Thymus (tissue), 11 donors: ENCODE results near the gene KANK2. TPM values are rescaled to one million over a fixed set of nuclear protein-coding genes. Genes with fewer than 3 reads are reported as not detected.

Source experiments
- DNase-seq, 9 donors: peaks; one replicate each; pipeline ENCODE4 v3.0.0-alpha.2; 2013; ENCODE audit warnings: low spot score in 9 of 9, low read depth in 6 of 9, missing footprints in 1 of 9
- H3K27ac ChIP-seq, 2 donors: one replicate each; pipeline ENCODE4 v1.5.1; 2013; ENCODE audit warnings: control low read depth in 1 of 2, low read depth in 1 of 2, low read length in 1 of 2, mild to moderate bottlenecking in 1 of 2, moderate library complexity in 1 of 2
- H3K27me3 ChIP-seq, 2 donors: one replicate each; pipeline ENCODE4 v1.5.1; 2013; ENCODE audit warnings: low read length in 1 of 2; ENCODE audit not compliant: control insufficient read depth in 2 of 2, insufficient read depth in 1 of 2
- H3K36me3 ChIP-seq, 2 donors: one replicate each; pipeline ENCODE4 v1.5.1; 2013; ENCODE audit warnings: low read length in 1 of 2, mild to moderate bottlenecking in 1 of 2, moderate library complexity in 1 of 2; ENCODE audit not compliant: control insufficient read depth in 2 of 2, insufficient read depth in 2 of 2
- H3K4me1 ChIP-seq, 2 donors: one replicate each; pipeline ENCODE4 v1.5.1; 2013; ENCODE audit warnings: low read length in 2 of 2; ENCODE audit not compliant: control insufficient read depth in 2 of 2, insufficient read depth in 2 of 2
- H3K4me3 ChIP-seq, 2 donors: one replicate each; pipeline ENCODE4 v1.5.1; 2013; ENCODE audit warnings: low read length in 2 of 2, control low read depth in 1 of 2, mild to moderate bottlenecking in 1 of 2
- H3K9me3 ChIP-seq, 2 donors: one replicate each; pipeline ENCODE4 v1.5.1; 2013; ENCODE audit warnings: low read length in 1 of 2, mild to moderate bottlenecking in 1 of 2; ENCODE audit not compliant: control insufficient read depth in 2 of 2, insufficient read depth in 1 of 2
- WGBS: extraction: QIAGEN DNeasy Blood & Tissue Kit; methylation state at CpG from one replicate; pipeline ENCODE4 v1.1.7; 2013; 5-methylcytosine and 5-hydroxymethylcytosine counted together
- polyA plus RNA-seq: library from polyadenylated mRNA; stranded (reverse); fragments of 200-250 nt; gene quantifications from one replicate; pipeline ENCODE4 v1.2.3, GENCODE V29; 2013
- total RNA-seq: library from RNA; stranded (reverse); fragments of 120-200 nt; gene quantifications from one replicate; pipeline ENCODE4 v1.2.4, GENCODE V29; 2013
- donor health status: healthy.

The KANK2 gene
- total and polyA plus RNA-seq, 2 donors, result 12.3 to 18.3 TPM

DNA sequence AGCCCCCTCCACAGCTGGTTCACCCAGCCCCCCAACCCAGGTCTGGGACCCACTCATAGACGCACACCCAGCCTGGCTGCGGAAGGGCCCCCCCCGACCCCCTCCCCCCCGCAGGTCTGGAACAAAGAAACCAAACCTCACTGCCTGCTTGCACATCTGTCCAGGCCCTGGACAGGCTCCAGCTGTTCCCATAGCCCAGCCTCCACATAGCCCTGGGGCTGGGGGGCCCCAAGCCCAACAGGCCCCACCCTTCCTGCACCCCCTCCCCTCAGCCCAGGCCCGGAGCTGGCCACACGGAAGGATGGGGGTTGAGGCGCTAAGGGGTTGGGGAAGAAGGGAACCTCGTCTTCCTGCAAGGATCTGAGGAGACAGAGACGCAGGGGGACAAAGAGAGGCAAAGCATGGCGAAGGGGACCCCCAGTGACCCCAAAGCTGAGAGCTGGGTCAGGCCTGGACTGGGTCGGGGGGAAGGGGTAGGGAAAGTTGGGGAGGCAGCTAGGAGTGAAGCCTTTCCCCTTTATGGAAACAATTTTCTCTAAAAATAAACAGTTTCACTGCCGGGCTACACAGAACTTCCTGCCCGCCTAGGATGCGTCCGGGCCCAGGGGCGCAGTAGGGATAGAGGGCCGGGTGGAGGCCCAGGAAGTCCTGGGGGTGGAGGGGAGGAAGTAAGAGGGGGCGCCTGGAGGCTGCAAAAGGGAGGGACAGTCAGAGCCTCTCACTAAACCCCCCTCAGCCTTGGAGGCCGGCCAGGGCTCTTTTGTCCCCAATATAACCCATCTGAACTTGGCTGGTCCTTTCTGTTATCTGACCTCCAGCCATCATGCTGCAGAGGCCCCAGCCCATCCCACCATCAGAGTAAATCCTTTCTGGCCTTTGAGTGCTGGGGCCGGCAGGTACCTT, 2.4 kb downstream of the KANK2 start:
- peak overlapping the region in 1 of 2 donors; percentile 46 for H3K27ac ChIP-seq
- H3K9me3 ChIP-seq, result peaks cover 0 to 10% of the 10 kb centered on the region in 2 donors
- H3K36me3 ChIP-seq, result peaks cover 0 to 8% of the 10 kb centered on the region in 2 donors
- DNase-seq, result peak in 1 of 9 donors; percentile 25
- 26% methylated on average over 20 of the region's 20 CpGs for WGBS
- H3K4me1 ChIP-seq, result peaks cover 10 to 24% of the 10 kb centered on the region in 2 donors
- H3K27me3 ChIP-seq, result peaks cover 4 to 30% of the 10 kb centered on the region in 2 donors
- no peak overlapping the region for H3K4me3 ChIP-seq

DNA sequence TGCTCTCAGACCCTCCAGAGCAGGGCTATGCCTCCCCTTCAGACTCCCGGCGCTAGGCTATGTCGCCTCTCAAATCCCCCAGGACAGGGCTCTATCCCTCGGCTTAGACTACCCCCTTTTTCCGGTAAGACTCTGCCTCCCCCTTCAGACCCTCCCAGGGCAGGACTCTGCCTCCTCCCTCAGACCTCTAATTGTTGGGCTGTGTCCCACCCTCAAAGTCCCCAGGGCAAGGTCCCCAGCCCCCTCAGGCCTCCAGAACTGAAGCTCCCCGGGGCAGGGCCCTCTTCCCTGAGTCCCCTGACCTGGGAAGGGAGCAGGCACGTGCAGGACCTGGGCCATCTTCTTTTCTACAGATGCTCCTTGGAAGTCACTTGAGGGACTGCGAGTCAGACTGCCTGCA, 3.2 kb downstream of the KANK2 start:
- Histone ChIP-seq H3K9me3 (peaks cover 0 to 10% of the 10 kb centered on the region in 2 donors), H3K27ac (no peak overlapping the region), H3K27me3 (peaks cover 4 to 27% of the 10 kb centered on the region in 2 donors), H3K4me1 (peaks cover 10 to 24% of the 10 kb centered on the region in 2 donors), H3K4me3 (no peak overlapping the region), H3K36me3 (peaks cover 0 to 8% of the 10 kb centered on the region in 2 donors)
- no peak for DNase-seq
- WGBS, result 92% methylated on average over 8 of the region's 8 CpGs

DNA sequence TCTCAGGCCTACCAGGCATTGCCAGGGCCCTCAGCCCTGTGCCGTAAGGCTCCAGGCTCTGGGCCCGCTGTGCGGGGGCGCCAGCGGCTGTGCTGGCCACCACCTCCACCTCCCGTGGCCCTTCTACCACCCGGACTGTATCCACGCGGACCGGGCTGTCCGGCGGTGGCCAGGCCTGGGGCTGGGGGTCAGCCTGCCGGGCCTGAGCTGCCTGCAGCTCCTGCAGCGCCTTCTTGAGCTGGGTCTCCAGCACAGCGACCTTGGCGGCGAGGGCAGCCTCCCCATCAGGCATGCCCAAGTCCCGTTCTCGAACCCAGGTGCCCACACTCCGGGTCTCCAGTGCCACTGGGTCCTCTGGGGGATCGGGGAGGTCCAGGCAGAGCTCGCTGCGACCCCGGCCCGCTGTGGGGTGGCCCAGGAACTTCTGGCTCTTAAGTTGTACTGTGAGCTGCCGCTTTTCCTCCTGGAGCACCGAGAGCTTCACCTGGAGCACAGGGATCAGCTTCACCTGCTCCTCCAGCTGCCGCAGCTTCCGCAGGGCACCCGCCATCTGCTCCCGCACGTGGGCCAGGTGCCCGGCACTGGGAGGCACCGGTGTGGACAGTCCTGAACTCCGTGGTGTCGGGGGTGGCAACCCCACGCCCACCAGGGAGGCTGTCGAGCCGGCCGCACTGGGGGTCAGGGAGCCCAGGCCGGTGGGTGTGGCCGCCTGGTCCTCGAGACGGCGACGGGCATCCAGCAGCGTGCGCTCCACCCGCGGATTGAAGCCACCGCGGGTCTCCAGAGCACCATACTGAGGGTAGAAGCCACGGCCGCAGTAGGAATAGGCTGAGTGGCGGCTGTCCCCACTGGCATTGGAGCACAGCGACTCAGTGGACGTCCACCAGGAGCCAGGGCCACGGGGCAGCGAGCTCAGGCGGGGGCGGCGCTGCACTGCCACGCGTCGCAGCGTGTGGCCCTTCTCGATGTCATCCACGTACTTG, 4.1 kb downstream of the KANK2 start:
- peaks cover 4 to 27% of the 10 kb centered on the region in 2 donors for H3K27me3 ChIP-seq
- WGBS, result 96% methylated on average over 68 of the region's 68 CpGs
- no peak for DNase-seq
- H3K4me3 ChIP-seq, result no peak overlapping the region
- H3K36me3 ChIP-seq, result peaks cover 0 to 8% of the 10 kb centered on the region in 2 donors
- peaks cover 10 to 24% of the 10 kb centered on the region in 2 donors for H3K4me1 ChIP-seq
- peaks cover 0 to 10% of the 10 kb centered on the region in 2 donors for H3K9me3 ChIP-seq
- H3K27ac ChIP-seq, result peak overlapping the region in 1 of 2 donors; percentile 18

DNA sequence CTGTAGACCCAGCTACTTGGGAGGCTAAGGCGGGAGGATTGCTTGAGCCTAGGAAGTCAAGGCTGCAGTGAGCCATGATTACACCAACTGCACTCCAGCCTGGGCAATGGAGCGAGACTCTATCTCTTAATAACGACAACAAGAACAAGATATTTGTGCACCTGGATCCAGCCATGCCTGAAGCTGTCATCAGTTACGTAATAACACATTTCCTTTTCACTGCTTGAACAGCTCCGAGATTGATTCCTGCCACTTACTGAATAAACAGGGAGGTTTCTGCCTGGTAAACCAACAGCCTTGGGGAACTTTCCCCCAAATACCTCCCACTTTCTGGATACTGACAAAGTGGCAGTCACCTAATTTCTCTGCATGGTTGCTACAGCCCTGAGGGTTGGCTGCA, 5.4 kb downstream of the KANK2 start:
- peaks cover 0 to 8% of the 10 kb centered on the region in 2 donors for H3K36me3 ChIP-seq

DNA sequence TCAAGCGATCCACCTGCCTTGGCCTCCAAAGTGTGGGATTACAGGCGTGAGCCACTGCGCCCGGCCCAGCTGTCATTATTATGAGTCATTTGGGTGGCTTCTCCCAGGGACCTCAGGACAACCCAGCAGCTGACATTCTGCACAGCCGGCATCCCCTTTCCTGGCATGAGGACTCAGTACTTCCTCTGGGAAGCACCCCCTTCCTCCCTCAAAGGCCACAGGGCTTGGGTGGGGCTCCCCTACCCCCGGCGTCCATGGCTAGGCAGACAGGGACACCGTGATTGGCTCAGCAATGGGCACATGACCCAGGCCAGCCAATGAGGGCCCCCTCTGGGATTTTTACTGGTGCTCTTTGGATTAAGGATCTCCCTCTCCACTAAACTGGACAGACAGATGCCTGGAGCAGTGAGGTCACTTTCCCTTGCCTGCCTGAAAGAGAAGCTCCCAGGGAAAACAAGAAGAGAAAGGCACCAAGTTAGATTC, 6.0 kb downstream of the KANK2 start:
- peaks cover 0 to 8% of the 10 kb centered on the region in 2 donors for H3K36me3 ChIP-seq
- WGBS, result 78% methylated on average over 8 of the region's 8 CpGs
- no peak for DNase-seq
- H3K9me3 ChIP-seq, result peaks cover 0 to 6% of the 10 kb centered on the region in 2 donors
- peaks cover 7 to 10% of the 10 kb centered on the region in 2 donors for H3K4me1 ChIP-seq
- peaks cover 0 to 12% of the 10 kb centered on the region in 2 donors for H3K27me3 ChIP-seq
- H3K27ac ChIP-seq, result no peak overlapping the region
- no peak overlapping the region for H3K4me3 ChIP-seq

More for the DNA sequence above, 5.4 kb downstream of the KANK2 start:
- no peak for DNase-seq
- no peak overlapping the region for H3K27ac ChIP-seq
- peaks cover 0 to 10% of the 10 kb centered on the region in 2 donors for H3K9me3 ChIP-seq
- no peak overlapping the region for H3K4me3 ChIP-seq
- H3K27me3 ChIP-seq, result peaks cover 3 to 18% of the 10 kb centered on the region in 2 donors
- WGBS, result 75% methylated on average over 5 of the region's 5 CpGs
- peaks cover 7 to 15% of the 10 kb centered on the region in 2 donors for H3K4me1 ChIP-seq

DNA sequence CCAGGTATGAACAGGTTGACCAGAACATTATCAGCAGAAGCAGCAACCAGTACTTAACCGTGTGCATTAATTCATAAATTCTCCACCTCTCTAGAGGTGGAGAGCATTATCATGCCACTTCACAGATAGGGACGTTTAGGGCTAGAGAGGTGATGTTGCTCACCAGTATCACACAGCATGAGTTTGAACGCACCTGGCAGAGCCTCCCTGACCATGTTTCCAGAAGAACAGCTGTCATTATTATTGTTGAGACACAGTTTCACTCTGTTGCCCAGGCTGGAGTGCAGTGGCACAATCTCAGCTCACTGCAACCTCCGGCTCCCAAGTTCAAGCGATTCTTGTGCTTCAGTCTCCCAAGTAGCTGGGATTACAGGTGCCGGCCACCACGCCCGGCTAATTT, 6.8 kb downstream of the KANK2 start:
- no peak overlapping the region for H3K4me3 ChIP-seq
- 97% methylated on average over 8 of the region's 8 CpGs for WGBS
- H3K36me3 ChIP-seq, result peaks cover 0 to 8% of the 10 kb centered on the region in 2 donors
- H3K27ac ChIP-seq, result no peak overlapping the region
- DNase-seq, result no peak
- peaks cover 0 to 4% of the 10 kb centered on the region in 2 donors for H3K9me3 ChIP-seq
- H3K4me1 ChIP-seq, result peaks cover 7 to 10% of the 10 kb centered on the region in 2 donors
- H3K27me3 ChIP-seq, result peaks cover 0 to 6% of the 10 kb centered on the region in 2 donors

DNA sequence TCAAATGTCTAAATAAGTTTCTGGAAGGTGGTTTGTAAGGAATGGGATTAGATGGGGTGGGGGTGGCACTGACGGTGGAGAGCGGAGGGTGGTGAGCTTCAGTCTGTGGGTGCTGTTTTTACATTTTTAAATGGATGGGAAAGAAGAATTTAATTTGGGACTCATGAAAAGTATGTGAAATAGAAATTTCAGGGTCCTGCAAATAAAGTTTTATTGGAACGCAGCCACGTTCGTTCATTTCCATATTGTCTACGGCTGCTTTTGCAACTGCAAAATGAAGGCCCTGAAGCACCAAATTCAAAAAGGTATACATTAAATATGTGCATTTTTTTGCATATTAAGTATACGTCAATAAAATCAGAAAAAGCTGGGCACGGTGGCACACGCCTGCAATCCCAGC, 9.9 kb downstream of the KANK2 start:
- Histone ChIP-seq H3K4me1 (no peaks in the 10 kb centered on the region), H3K36me3 (no peaks in the 10 kb centered on the region), H3K4me3 (no peak overlapping the region), H3K9me3 (peaks cover 0 to 4% of the 10 kb centered on the region in 2 donors), H3K27me3 (no peaks in the 10 kb centered on the region), H3K27ac (no peak overlapping the region)
- DNase-seq, result no peak
- 97% methylated on average over 9 of the region's 9 CpGs for WGBS

DNA sequence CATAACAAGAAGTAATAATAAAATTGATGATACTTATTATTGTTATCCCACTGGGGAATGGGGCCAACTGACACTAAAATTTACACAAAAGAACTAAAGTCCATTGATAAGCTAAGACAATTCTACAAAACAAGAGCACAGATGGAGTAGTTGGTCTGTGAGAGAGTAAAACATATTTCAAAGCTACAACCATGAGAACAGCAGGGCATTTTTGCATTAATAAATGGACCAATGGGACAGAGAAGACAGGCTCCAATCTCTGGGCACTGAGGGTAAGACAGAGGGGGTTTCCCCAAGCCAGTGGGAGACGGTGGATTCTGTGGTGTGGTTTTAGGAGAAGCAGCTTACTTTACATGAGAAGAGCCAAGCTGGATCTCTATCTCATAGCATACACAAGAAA, 14.4 kb downstream of the KANK2 start:
- Histone ChIP-seq H3K4me3 (no peak overlapping the region), H3K27ac (no peak overlapping the region), H3K27me3 (no peaks in the 10 kb centered on the region), H3K4me1 (peaks cover 0 to 4% of the 10 kb centered on the region in 2 donors), H3K36me3 (peaks cover 0 to 5% of the 10 kb centered on the region in 2 donors), H3K9me3 (no peaks in the 10 kb centered on the region)
- WGBS, result 91% methylated on average over 1 of the region's 1 CpG
- DNase-seq, result no peak
